GM19099 (cell line): ENCODE data around the gene VPS37D.

ENCODE experiments used
- POLR2A ChIP-seq: IDR thresholded peaks from 3 replicates; pipeline ENCODE4 v1.6.1; 2011; ENCODE audit warnings: low read depth; ENCODE audit not compliant: insufficient read length; ENCODE audit errors: extremely low read depth

VPS37D gene

DNA sequence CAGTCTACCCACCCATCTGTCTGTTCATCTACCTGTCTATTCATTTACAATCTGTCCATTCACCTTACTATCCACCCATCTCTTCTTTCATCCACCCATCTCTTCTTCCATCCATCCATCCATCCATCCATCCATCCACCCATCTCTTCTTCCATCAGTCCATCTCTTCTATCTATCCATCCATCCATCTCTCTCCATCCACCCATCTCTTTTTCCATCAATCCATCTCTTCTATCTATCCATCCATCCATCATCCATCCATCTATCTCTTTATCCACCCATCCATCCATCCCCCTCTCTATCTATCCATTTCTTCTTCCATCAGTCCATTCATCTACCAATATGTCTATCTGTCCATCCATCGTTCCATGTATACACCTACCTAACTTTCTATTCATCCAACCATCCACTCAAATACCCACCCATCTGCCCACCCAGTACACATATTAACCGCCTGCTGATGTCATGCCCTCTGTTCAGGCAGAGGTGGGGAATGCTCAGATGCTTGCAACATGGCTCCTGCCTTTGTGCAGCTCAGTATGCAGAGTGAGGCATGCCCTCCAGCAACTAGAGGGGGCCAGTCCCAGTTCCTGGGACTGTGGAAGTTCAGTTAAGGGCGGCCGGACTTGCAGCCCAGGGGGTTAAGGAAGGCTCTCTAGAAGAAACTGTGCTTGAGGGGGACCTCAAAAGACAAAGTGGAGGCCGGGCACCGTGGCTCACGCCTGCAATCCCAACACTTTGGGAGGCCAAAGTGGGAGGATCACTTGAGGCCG is 32.0 kb upstream of the VPS37D start:
- no peak for TF ChIP-seq POLR2A

DNA sequence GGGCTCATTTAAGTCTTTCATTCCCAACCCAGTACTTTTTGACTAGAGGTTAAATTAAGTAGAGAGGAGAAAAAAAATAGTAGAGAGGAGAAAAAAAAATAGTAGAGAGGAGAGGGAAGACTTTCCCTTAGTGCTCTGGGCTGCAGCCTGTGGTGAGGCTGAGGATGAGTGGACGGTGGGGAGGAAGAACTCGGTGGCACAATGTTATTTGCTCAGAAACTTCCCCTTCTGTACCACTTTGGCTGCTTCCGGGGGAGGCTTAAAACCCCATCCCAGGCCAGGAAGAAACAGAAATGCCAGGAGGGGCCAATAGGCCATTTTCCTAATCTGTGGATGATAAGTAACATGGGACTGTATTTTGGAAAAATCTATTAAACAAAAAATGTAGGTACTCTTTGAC is 28.7 kb upstream of the VPS37D start:
- no peak for TF ChIP-seq POLR2A

DNA sequence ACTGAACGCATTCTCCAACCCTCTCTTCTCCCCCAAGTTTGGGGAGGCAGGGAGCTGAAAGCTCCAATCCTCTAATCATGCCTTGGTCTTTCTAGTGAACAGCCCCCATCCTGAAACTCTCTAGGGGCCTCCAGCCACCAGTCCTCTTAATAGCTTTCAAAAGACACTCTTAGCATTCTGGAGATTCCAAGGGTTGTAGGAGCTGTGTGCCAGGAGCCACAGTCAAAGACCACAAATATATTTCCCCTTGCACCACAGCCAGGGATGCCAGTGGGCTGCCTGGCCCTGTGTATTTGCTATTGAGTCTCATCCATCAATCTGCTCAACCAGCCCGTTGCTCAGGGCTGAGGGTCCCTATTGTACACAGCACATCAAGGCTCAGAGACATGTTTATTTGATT is 24.8 kb upstream of the VPS37D start:
- TF ChIP-seq POLR2A = no peak

DNA sequence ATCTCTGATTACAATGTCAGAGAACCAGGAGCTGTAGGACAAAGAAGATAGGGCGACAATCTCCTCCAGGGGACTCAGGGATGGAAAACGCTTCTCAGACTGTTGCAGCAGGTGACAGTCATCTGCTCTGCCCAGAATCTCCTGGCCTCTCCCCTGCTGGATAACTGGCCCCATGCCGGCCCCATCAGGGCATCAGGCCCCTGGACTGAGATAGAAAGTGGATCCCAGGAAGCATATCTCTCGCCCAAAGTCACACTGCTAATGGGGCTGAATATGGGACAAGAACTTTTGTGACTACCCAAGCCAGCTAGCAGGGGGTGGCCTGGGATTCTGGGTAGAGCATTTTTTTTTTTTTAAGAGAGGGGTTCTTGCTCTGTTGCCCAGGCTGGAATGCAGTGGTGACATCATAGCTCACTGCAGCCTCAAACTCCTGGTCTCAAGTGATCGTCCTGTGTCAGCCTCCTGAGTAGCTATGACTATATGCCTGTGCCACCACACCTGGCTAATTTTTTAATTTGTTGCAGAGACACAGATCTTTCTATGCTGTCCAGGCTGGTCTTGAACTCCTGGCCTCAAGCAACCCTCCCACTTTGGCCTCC is 22.8 kb upstream of the VPS37D start:
- no peak for TF ChIP-seq POLR2A

GRCh38 chr7:73645643-73646174 is 21.9 kb upstream of the VPS37D start:
- TF ChIP-seq POLR2A = no peak

GRCh38 chr7:73646785-73647724 is 20.6 kb upstream of the VPS37D start:
- no peak for TF ChIP-seq POLR2A

GRCh38 chr7:73647725-73648592 is 19.7 kb upstream of the VPS37D start:
- TF ChIP-seq POLR2A = no peak

- no peak for TF ChIP-seq POLR2A
Observed at GRCh38 chr7:73648593-73649332, 18.9 kb upstream of the VPS37D start.

GRCh38 chr7:73649576-73649975 is 18.1 kb upstream of the VPS37D start:
- no peak for TF ChIP-seq POLR2A

DNA sequence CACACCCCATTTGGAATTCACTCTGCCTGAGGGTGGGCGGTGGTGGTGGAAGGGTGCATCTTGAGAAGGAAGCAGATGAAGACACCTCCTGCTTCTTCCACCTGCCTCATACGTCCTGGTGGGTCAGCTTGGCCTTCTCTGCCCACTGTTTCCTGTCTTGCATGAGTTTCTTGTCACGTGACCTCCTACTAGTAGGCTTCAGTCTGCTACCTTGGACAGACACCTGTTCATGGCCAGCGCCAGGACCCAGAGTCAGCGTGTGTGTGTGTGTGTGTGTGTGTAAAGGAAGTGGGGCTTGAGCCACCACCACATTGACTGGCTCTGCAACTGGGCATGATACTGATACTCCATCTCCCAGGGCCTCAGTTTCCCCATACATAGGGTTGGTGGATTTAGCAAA is 17.1 kb upstream of the VPS37D start:
- TF ChIP-seq POLR2A = no peak

DNA sequence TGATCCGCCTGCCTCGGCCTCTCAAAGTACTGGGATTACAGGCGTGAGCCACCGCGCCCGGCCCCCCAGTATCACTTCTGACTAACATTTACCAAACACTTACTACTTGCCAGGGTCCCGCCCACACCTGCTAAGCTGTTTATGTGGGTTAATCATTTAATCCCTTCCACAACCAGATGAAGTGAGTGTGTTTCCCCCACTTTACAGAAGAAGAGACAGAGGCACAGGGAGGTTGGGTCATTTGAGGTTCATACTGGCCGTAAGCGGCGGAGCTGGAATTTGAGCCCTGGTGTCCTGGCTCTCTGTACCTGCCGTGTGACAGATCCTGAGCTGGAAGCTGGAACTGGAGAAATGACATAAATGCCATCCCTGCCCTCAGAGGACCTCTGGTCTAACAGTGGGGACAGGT is 15.1 kb upstream of the VPS37D start:
- TF ChIP-seq POLR2A = no peak

GRCh38 chr7:73659983-73660382 is 7.6 kb upstream of the VPS37D start:
- no peak for TF ChIP-seq POLR2A

GRCh38 chr7:73663033-73663432 is 4.6 kb upstream of the VPS37D start:
- no peak for TF ChIP-seq POLR2A
